Parathyroid adenoma (tissue), 2 donors: Measurements from ENCODE around the gene FRRS1L.
A peak's percentile ranks its signal among the peaks of the same experiment; 100 is the strongest.

Source experiments
- H2AFZ ChIP-seq: fragments of 300-600 bp; sonication (generic); one replicate; pipeline ENCODE4 v1.7.0; 2017; ENCODE audit warnings: antibody characterized with exemption, mild to moderate bottlenecking
- H3K27ac ChIP-seq: fragments of 300-600 bp; sonication (generic); one replicate; pipeline ENCODE4 v1.7.0; 2017
- H3K27me3 ChIP-seq: fragments of 300-600 bp; sonication (generic); one replicate; pipeline ENCODE4 v1.7.0; 2017; ENCODE audit warnings: low read length; ENCODE audit not compliant: control insufficient read depth, insufficient read depth
- H3K36me3 ChIP-seq: fragments of 300-600 bp; sonication (generic); one replicate; pipeline ENCODE4 v1.7.0; 2017; ENCODE audit warnings: low read length; ENCODE audit not compliant: control insufficient read depth, insufficient read depth
- H3K4me1 ChIP-seq: fragments of 300-600 bp; sonication (generic); one replicate; pipeline ENCODE4 v1.7.0; 2017; ENCODE audit warnings: control low read depth
- H3K4me2 ChIP-seq: fragments of 300-600 bp; sonication (generic); one replicate; pipeline ENCODE4 v1.7.0; 2017; ENCODE audit warnings: low read length
- H3K4me3 ChIP-seq: fragments of 300-600 bp; sonication (generic); one replicate; pipeline ENCODE4 v1.7.0; 2017; ENCODE audit warnings: low read depth, low read length
- H3K79me2 ChIP-seq: fragments of 300-600 bp; sonication (generic); one replicate; pipeline ENCODE4 v1.7.0; 2017; ENCODE audit warnings: control low read depth
- H3K9ac ChIP-seq: fragments of 300-600 bp; sonication (generic); one replicate; pipeline ENCODE4 v1.7.0; 2017; ENCODE audit warnings: mild to moderate bottlenecking
- H3K9me3 ChIP-seq: fragments of 300-600 bp; sonication (generic); one replicate; pipeline ENCODE4 v1.7.0; 2017; ENCODE audit warnings: low read length; ENCODE audit not compliant: control insufficient read depth
- TF ChIP-seq, protein P1 (sequence below): fragments of 300-600 bp; sonication (generic); IDR thresholded peaks from one replicate; pipeline ENCODE4 v1.7.0; 2017; ENCODE audit warnings: antibody characterized with exemption, mild to moderate bottlenecking
- donor health status: primary hyperparathyroidism.

Gene FRRS1L

DNA sequence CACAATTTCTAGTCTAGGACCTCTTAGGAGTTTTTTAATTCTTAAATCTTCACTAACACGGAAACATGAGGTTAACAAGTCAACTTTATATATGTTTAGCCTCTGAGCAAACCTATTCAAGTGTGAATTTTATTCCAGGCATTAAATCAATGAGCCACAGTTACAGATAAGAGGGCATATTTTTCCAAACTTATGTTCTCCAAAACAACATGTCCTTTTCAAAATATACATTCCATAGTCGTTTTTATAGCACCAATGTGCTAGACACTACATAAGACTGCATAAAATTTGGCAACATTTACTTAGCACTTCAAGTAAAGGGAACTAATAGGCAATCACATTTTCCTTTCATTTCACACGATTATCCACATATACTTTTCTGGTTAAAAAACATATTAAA lies 53.8 kb downstream of the FRRS1L start:
- H3K4me3 ChIP-seq: no peak overlapping the region

DNA sequence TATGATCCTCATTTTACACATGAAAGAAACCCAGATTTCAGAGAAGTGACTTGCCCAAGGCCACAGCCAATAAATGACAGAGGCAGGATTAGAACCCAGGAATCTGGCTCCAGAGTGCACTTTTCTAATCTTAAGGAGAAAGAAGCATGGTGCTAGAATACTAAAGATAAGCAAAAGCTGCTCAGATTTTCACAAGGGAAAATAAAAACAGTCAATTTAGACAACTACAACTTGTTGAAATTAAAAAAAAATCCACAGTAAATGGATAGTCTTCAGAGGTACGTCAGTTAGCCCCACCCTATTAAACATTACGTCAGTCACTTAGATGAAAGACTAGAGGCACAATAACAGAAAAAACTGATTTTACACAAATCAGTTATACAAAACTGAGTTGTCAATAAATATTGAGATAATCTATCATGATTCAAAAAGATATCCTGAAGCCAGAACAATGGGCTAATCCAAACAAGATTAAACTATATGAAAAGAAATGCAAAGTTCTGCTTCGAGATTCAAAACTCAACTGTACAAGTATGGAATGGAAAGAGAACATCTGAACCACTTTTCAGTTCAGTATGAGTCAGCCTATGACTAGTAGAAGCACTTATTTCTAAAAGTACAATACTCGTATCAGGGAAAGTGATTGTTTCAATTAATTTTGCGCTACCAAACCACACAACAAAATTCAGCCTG lies 56.6 kb downstream of the FRRS1L start:
- Histone ChIP-seq H3K4me1 (peaks cover 3% of the 10 kb centered on the region), H3K4me2 (peak overlapping the region; percentile 8)

More for the DNA sequence above, 53.8 kb downstream of the FRRS1L start:
- H3K79me2 ChIP-seq: peaks cover 20% of the 10 kb centered on the region
- TF ChIP-seq, protein P1, sequence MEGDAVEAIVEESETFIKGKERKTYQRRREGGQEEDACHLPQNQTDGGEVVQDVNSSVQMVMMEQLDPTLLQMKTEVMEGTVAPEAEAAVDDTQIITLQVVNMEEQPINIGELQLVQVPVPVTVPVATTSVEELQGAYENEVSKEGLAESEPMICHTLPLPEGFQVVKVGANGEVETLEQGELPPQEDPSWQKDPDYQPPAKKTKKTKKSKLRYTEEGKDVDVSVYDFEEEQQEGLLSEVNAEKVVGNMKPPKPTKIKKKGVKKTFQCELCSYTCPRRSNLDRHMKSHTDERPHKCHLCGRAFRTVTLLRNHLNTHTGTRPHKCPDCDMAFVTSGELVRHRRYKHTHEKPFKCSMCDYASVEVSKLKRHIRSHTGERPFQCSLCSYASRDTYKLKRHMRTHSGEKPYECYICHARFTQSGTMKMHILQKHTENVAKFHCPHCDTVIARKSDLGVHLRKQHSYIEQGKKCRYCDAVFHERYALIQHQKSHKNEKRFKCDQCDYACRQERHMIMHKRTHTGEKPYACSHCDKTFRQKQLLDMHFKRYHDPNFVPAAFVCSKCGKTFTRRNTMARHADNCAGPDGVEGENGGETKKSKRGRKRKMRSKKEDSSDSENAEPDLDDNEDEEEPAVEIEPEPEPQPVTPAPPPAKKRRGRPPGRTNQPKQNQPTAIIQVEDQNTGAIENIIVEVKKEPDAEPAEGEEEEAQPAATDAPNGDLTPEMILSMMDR: no peak
- H3K9ac ChIP-seq: no peak overlapping the region
- no peaks in the 10 kb centered on the region for H3K27me3 ChIP-seq
- H3K36me3 ChIP-seq: no peaks in the 10 kb centered on the region
- H3K9me3 ChIP-seq: no peaks in the 10 kb centered on the region
- no peak overlapping the region for H2AFZ ChIP-seq
- no peak overlapping the region for H3K4me2 ChIP-seq
- H3K4me1 ChIP-seq: peaks cover 3% of the 10 kb centered on the region
- no peak overlapping the region for H3K27ac ChIP-seq

DNA sequence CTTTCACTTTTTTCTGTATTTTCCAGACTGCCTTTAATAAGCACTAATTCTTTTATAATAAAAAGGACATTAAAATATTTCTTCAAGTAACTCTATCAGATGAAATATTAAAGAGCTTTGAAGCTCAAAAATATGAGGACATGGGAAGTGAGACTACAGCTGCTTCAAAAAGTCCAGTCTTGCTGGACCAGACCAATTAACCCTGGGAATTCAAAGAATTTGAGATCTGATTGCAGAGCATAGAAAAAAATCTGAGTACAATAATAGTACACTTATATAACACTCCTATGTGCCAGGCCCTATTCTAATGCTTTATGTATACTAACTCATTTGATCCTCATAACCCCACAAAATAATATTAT lies 57.1 kb downstream of the FRRS1L start:
- no peaks in the 10 kb centered on the region for H3K27me3 ChIP-seq
- no peaks in the 10 kb centered on the region for H3K36me3 ChIP-seq
- H3K79me2 ChIP-seq: peaks cover 3% of the 10 kb centered on the region
- no peak overlapping the region for H3K9ac ChIP-seq
- H3K4me3 ChIP-seq: no peak overlapping the region
- H3K4me2 ChIP-seq: no peak overlapping the region
- no peak overlapping the region for H2AFZ ChIP-seq
- TF ChIP-seq, protein P1: no peak
- H3K27ac ChIP-seq: no peak overlapping the region
- H3K9me3 ChIP-seq: no peaks in the 10 kb centered on the region
- peaks cover 3% of the 10 kb centered on the region for H3K4me1 ChIP-seq

More for the DNA sequence above, 56.6 kb downstream of the FRRS1L start:
- H2AFZ ChIP-seq: no peak overlapping the region
- peaks cover 5% of the 10 kb centered on the region for H3K79me2 ChIP-seq
- no peak overlapping the region for H3K9ac ChIP-seq
- no peak overlapping the region for H3K27ac ChIP-seq
- H3K36me3 ChIP-seq: no peaks in the 10 kb centered on the region
- no peaks in the 10 kb centered on the region for H3K27me3 ChIP-seq
- TF ChIP-seq, protein P1: no peak
- H3K9me3 ChIP-seq: no peaks in the 10 kb centered on the region
- no peak overlapping the region for H3K4me3 ChIP-seq

DNA sequence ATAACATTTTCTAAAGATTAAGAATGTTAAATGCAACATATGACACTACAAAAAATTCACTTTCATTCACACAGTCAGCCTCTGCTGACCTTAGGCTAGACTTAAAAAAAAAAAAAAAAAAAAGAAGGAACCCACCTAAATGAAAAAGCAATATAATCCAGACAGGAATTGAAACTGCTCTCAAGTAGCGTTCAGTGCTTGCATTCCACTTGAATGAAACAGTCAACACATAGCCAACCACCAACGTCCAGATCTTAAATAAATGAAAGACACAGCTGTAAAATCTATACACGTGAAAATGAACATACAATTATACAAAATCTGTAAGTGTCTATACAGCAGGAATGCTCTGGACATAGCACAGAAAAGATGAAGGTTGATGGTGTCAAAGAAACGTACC lies 58.7 kb downstream of the FRRS1L start:
- H3K27ac ChIP-seq: no peak overlapping the region
- H3K36me3 ChIP-seq: no peaks in the 10 kb centered on the region
- H3K4me2 ChIP-seq: no peak overlapping the region
- no peaks in the 10 kb centered on the region for H3K27me3 ChIP-seq
- H3K9ac ChIP-seq: no peak overlapping the region
- no peak overlapping the region for H3K4me3 ChIP-seq
- TF ChIP-seq, protein P1: no peak
- H3K4me1 ChIP-seq: no peaks in the 10 kb centered on the region
- no peak overlapping the region for H2AFZ ChIP-seq
- no peaks in the 10 kb centered on the region for H3K9me3 ChIP-seq
- H3K79me2 ChIP-seq: peaks cover 5% of the 10 kb centered on the region
